ENCODE measurements around the gene ZBTB7C. TPM values are rescaled to one million over a fixed set of nuclear protein-coding genes. Genes with fewer than 3 reads are reported as not detected.

ZBTB7C gene
- total and polyA plus RNA-seq, 4 donors = 3.2 to 10.9 (median 3.7) TPM

DNA sequence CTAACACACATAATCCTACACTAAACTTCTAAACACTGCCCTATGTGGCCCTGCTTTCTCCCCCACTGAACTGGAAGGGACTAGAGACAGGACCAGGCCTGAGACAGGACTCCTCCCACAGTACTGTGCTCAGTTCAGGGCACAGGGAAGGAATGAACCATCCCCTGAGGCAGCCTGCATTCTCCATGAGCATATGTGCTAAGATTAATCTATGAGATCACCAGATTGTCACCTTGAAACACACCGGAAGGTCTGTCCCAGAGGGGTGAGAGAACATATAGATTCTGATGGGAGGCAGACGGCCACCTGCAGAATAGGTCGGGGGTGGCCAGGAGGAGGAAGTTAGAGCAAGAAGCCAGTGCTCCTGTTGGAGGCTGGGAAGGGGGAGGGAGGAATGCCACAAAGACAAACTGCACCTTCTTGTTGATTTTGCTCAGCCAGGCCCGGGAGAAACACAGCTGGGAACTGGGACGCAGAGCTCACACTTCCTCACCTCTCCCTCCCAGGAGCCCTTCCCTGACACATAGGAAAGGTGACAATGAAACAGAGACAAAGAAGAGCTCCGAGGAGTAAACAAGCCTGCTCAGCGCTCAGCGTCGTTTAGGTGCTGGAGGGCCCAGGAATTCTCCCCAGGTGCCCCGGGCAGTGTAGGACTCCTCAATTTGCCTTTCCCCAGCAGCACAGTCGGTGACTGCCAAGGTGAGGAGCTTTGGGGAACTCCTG is 52.1 kb downstream of the ZBTB7C start:
- no peaks in the 10 kb centered on the region for H3K36me3 ChIP-seq (ENCODE audit: control insufficient read depth in 4 of 4, insufficient read depth in 4 of 4, low read length in 4 of 4)
- no peaks in the 10 kb centered on the region for H3K9me3 ChIP-seq (ENCODE audit: control insufficient read depth in 4 of 4, insufficient read depth in 3 of 4, low read length in 3 of 4)
- H3K27ac ChIP-seq (ENCODE audit: low read depth in 1 of 2, low read length in 1 of 2) = peak overlapping the region in 1 of 2 donors; percentile 11
- TF ChIP-seq, protein P1, sequence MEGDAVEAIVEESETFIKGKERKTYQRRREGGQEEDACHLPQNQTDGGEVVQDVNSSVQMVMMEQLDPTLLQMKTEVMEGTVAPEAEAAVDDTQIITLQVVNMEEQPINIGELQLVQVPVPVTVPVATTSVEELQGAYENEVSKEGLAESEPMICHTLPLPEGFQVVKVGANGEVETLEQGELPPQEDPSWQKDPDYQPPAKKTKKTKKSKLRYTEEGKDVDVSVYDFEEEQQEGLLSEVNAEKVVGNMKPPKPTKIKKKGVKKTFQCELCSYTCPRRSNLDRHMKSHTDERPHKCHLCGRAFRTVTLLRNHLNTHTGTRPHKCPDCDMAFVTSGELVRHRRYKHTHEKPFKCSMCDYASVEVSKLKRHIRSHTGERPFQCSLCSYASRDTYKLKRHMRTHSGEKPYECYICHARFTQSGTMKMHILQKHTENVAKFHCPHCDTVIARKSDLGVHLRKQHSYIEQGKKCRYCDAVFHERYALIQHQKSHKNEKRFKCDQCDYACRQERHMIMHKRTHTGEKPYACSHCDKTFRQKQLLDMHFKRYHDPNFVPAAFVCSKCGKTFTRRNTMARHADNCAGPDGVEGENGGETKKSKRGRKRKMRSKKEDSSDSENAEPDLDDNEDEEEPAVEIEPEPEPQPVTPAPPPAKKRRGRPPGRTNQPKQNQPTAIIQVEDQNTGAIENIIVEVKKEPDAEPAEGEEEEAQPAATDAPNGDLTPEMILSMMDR (IDR thresholded peaks at IDR 0.05; ENCODE audit: control extremely low read depth, extremely low read depth) = no peak
- no peak overlapping the region for H3K9ac ChIP-seq (ENCODE audit: insufficient read depth in 1 of 2, low read length in 2 of 2)
- no peaks in the 10 kb centered on the region for H3K4me1 ChIP-seq (ENCODE audit: control insufficient read depth in 5 of 5, insufficient read depth in 5 of 5, low read length in 5 of 5)
- no peak for DNase-seq
- WGBS, 2 donors = 53 to 57% methylated on average over 11 of the region's 11 CpGs
- no peak for ATAC-seq (ENCODE audit: insufficient read depth, low FRiP score)
- no peak overlapping the region for H3K4me3 ChIP-seq
- H3K27me3 ChIP-seq (ENCODE audit: control insufficient read depth in 3 of 3, insufficient read depth in 3 of 3, low read length in 2 of 3) = no peaks in the 10 kb centered on the region

DNA sequence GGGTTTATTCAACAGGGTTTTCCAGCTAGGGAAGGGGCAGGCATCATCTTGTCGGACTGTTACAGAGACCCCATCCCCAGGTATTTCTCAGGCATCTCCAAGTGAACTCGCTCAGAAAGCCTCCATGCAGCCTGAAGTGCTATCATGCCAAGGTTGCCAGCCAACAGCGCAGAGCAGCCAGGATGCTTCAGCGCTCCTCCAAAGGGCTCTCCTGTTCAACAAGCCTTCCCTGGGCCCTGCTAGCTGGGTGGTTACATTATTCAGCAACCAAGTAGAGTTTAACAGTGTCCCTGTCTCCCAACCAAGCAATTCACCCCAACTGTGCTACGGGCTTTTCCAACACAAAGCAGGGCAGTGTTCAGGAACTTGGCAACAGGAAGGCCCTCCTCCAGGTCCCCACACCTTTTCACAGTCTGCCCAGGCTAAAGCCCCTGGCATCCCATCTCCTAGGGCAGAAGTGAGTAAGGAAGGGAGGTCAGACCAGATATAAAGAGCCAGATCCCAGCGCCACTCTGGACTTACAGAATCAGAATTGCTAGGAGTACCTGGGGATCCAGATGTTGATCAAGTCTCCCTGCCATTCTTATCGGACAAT is 52.9 kb downstream of the ZBTB7C start:
- Histone ChIP-seq H3K27ac (ENCODE audit: low read depth in 1 of 2, low read length in 1 of 2) (no peak overlapping the region), H3K4me1 (ENCODE audit: control insufficient read depth in 5 of 5, insufficient read depth in 5 of 5, low read length in 5 of 5) (peaks cover 0 to 2% (median 0%) of the 10 kb centered on the region in 5 donors), H3K4me3 (no peak overlapping the region), H3K27me3 (ENCODE audit: control insufficient read depth in 3 of 3, insufficient read depth in 3 of 3, low read length in 2 of 3) (no peaks in the 10 kb centered on the region), H3K36me3 (ENCODE audit: control insufficient read depth in 4 of 4, insufficient read depth in 4 of 4, low read length in 4 of 4) (no peaks in the 10 kb centered on the region), H3K9me3 (ENCODE audit: control insufficient read depth in 4 of 4, insufficient read depth in 3 of 4, low read length in 3 of 4) (no peaks in the 10 kb centered on the region), H3K9ac (ENCODE audit: insufficient read depth in 1 of 2, low read length in 2 of 2) (no peak overlapping the region)
- TF ChIP-seq, protein P1 (IDR thresholded peaks at IDR 0.05; ENCODE audit: control extremely low read depth, extremely low read depth) = no peak
- no peak for DNase-seq
- ATAC-seq (ENCODE audit: insufficient read depth, low FRiP score) = no peak
- WGBS, 2 donors = 87 to 91% methylated on average over 7 of the region's 7 CpGs

DNA sequence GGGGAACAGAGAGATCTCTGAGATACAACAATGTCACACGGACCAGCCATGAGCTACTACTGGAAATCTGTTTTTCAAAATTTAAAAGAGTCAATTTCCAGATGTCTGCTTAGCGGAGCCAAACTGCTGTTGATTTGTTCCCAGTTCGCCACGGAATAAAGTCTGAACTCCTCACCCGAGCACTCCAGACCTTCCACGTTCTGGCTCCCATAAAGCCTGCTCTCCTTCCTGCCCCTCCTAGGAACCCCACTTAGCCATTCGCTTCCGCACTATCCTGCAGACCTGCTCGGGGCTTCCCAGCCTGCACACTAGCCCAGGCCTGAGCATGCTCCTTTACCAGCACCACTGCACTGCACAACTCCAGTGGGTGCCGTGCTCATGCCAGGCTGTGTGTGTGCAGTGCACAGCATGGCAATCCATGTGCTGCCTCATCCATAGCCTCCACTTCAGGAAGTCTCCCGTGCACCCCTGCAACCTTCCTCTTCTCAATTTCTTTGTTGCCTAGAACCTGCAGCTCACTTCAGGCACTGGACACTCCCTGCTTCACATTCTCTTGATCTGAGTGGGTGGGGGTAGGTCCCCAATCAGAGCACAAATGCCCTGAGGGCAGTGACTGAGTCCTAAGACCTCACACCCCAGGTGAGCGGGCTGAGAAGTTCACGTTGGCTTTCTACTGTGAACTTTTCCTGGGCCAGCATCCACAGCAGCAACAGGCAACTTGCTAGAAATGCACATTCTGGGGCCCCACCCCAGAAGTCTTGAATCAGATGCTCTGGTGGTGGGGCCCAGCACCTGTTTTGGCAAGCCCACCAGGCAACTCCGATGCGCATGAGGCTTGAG is 53.7 kb downstream of the ZBTB7C start:
- H3K27ac ChIP-seq (ENCODE audit: low read depth in 1 of 2, low read length in 1 of 2) = no peak overlapping the region
- no peaks in the 10 kb centered on the region for H3K27me3 ChIP-seq (ENCODE audit: control insufficient read depth in 3 of 3, insufficient read depth in 3 of 3, low read length in 2 of 3)
- H3K9me3 ChIP-seq (ENCODE audit: control insufficient read depth in 4 of 4, insufficient read depth in 3 of 4, low read length in 3 of 4) = no peaks in the 10 kb centered on the region
- H3K36me3 ChIP-seq (ENCODE audit: control insufficient read depth in 4 of 4, insufficient read depth in 4 of 4, low read length in 4 of 4) = no peaks in the 10 kb centered on the region
- H3K4me1 ChIP-seq (ENCODE audit: control insufficient read depth in 5 of 5, insufficient read depth in 5 of 5, low read length in 5 of 5) = peaks cover 0 to 5% (median 0%) of the 10 kb centered on the region in 5 donors
- no peak for ATAC-seq (ENCODE audit: insufficient read depth, low FRiP score)
- H3K9ac ChIP-seq (ENCODE audit: insufficient read depth in 1 of 2, low read length in 2 of 2) = no peak overlapping the region
- WGBS, 2 donors = 80 to 90% methylated on average over 15 of the region's 15 CpGs
- TF ChIP-seq, protein P1 (IDR thresholded peaks at IDR 0.05; ENCODE audit: control extremely low read depth, extremely low read depth) = no peak
- DNase-seq = no peak
- no peak overlapping the region for H3K4me3 ChIP-seq

Data from lung (tissue), 12 donors.